MCF 10A (cell line): ENCODE results near the gene RBMX2. TPM values are rescaled to one million over a fixed set of nuclear protein-coding genes. Genes with fewer than 3 reads are reported as not detected.
"Not testable (repeated sequence)": the region's sequence is repeated elsewhere in the genome, so short reads cannot be mapped to it uniquely, and the experiment has no call there.

Experiments used
- BruUV-seq: library from RNA; stranded (reverse); fragments of 400-500 nt; replicated peaks from 2 replicates; lab custom pipeline; 2021; lab: Mats Ljungman, UMichigan
- CTCF ChIA-PET: fragments of 300-600 bp; sonication (Branson Sonifier 250); formaldehyde crosslinking; extraction: SDS; loops from one replicate; lab custom pipeline; 2021; ENCODE audit warnings: antibody characterized with exemption, inconsistent platforms; lab: Yijun Ruan, JAX
- POLR2A ChIA-PET: fragments of 300-600, 350-650 bp; sonication (Branson Sonifier 250); formaldehyde crosslinking; extraction: SDS; loops from one replicate; lab custom pipeline; 2020; ENCODE audit warnings: antibody characterized with exemption, inconsistent platforms; lab: Yijun Ruan, JAX
- DNase-seq: peaks from one replicate; pipeline ENCODE4 v3.0.0-alpha.2; 2018; ENCODE audit not compliant: unreplicated experiment
- H3K27ac Mint-ChIP-seq: one replicate; pipeline ENCODE4 v1.8.0; 2022; ENCODE audit warnings: mild to moderate bottlenecking, low read depth, mixed read lengths; ENCODE audit not compliant: unreplicated experiment
- H3K27me3 Mint-ChIP-seq: one replicate; pipeline ENCODE4 v1.8.0; 2022; ENCODE audit warnings: mixed read lengths; ENCODE audit not compliant: insufficient read depth, unreplicated experiment
- H3K36me3 Mint-ChIP-seq: one replicate; pipeline ENCODE4 v1.8.0; 2022; ENCODE audit warnings: mild to moderate bottlenecking, moderate library complexity, mixed read lengths; ENCODE audit not compliant: insufficient read depth, unreplicated experiment
- H3K4me1 Mint-ChIP-seq: one replicate; pipeline ENCODE4 v1.8.0; 2022; ENCODE audit warnings: mixed read lengths; ENCODE audit not compliant: insufficient read depth, unreplicated experiment
- H3K4me3 Mint-ChIP-seq: one replicate; pipeline ENCODE4 v1.8.0; 2022; ENCODE audit warnings: mild to moderate bottlenecking, moderate library complexity, mixed read lengths; ENCODE audit not compliant: unreplicated experiment
- H3K9me3 Mint-ChIP-seq: one replicate; pipeline ENCODE4 v1.8.0; 2022; ENCODE audit warnings: mixed read lengths; ENCODE audit not compliant: unreplicated experiment
- intact Hi-C: fragments of 100-400 bp; cut with micrococcal nuclease; formaldehyde crosslinking; loops from 2 replicates; pipeline ENCODE4 v1.14.1; 2022
- total RNA-seq: library from RNA; stranded (reverse); gene quantifications from 2 replicates; pipeline ENCODE4 v1.2.3, GENCODE V29; 2022
- TF ChIP-seq, protein P1 (sequence below): fragments of 200-600 bp; IDR thresholded peaks from one replicate; pipeline ENCODE4 v1.8.0; 2022; ENCODE audit warnings: antibody characterized with exemption, mild to moderate bottlenecking; ENCODE audit not compliant: unreplicated experiment

RBMX2 gene
- total RNA-seq, 1 experiment from 2014 or later = 31.2 TPM

DNA sequence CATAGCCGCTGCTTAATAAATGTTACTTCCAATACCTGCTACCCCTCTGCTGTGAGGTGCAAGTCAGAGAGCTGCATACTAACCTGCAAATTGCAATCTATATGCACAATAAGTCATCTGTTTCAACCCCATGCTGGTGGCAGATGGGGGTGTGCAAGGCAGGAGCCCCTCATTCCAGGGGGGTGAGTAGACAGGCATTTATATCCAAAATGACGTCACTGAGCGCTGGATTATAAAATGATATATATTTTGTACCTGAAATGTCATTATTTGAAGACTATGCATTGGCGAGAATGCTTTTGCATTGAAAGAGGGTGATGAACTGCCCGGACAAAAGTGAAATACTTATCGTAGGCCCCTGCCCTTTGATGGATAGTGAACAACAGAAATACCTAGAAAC is 24.7 kb downstream of the RBMX2 start:
- ChIA-PET CTCF (no interaction called here), POLR2A (no interaction called here)
- Mint-ChIP-seq H3K36me3 (no peaks in the 10 kb centered on the region), H3K4me3 (no peak overlapping the region), H3K27me3 (peaks cover 77% of the 10 kb centered on the region), H3K9me3 (no peaks in the 10 kb centered on the region), H3K4me1 (no peaks in the 10 kb centered on the region), H3K27ac (no peak overlapping the region)
- no peak for DNase-seq
- intact Hi-C loops = no loop called here
- TF ChIP-seq, protein P1, sequence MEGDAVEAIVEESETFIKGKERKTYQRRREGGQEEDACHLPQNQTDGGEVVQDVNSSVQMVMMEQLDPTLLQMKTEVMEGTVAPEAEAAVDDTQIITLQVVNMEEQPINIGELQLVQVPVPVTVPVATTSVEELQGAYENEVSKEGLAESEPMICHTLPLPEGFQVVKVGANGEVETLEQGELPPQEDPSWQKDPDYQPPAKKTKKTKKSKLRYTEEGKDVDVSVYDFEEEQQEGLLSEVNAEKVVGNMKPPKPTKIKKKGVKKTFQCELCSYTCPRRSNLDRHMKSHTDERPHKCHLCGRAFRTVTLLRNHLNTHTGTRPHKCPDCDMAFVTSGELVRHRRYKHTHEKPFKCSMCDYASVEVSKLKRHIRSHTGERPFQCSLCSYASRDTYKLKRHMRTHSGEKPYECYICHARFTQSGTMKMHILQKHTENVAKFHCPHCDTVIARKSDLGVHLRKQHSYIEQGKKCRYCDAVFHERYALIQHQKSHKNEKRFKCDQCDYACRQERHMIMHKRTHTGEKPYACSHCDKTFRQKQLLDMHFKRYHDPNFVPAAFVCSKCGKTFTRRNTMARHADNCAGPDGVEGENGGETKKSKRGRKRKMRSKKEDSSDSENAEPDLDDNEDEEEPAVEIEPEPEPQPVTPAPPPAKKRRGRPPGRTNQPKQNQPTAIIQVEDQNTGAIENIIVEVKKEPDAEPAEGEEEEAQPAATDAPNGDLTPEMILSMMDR = no peak
- BruUV-seq = no TSS peak

DNA sequence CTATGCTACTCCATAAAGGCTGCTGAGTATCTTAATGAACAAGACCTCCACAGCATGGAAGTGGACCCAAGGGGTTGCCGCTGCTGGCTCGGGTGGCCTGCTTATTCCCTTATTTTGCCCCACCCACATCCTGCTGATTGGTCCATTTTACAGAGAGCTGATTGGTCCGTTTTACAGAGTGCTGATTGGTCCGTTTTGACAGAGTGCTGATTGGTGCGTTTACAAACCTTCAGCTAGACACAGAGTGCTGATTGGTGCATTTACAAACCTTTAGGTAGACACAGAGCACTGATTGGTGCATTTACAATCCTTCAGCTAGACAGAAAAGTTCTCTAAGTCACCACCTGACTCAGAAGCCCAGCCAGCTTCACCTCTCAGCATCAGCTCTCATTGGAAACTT is 27.4 kb downstream of the RBMX2 start:
- H3K9me3 Mint-ChIP-seq, H3K36me3 Mint-ChIP-seq, DNase-seq, H3K4me3 Mint-ChIP-seq, H3K4me1 Mint-ChIP-seq, BruUV-seq, intact Hi-C loops, H3K27ac Mint-ChIP-seq, POLR2A ChIA-PET: not testable (repeated sequence)
- H3K27me3 Mint-ChIP-seq = peaks cover 78% of the 10 kb centered on the region
- CTCF ChIA-PET = interaction anchor here (1.1 kb wide), 1 partner anchor 147 kb away, joined by 4 read pairs; no protein-coding TSS in a partner anchor

DNA sequence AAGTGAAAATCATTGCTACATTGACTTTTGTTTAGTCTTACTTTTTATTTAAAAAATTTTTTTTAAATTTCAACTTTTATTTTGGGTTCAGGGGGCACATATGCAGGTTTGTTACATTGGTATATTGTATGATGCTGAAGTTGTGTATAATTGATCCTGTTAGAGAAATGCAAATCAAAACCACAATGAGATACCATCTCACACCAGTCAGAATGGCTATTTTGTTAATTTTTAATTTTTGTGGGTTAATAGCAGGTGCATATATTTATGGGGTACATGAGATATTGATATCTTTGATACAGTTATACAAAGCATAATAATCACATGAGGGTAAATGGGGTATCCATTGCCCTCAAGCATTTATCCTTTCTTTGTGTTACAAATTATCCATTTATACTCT is 34.1 kb downstream of the RBMX2 start:
- no peak overlapping the region for H3K4me3 Mint-ChIP-seq
- intact Hi-C loops = no loop called here
- H3K36me3 Mint-ChIP-seq = no peaks in the 10 kb centered on the region
- no peak overlapping the region for H3K27ac Mint-ChIP-seq
- TF ChIP-seq, protein P1 = no peak
- H3K9me3 Mint-ChIP-seq = no peaks in the 10 kb centered on the region
- peaks cover 75% of the 10 kb centered on the region for H3K27me3 Mint-ChIP-seq
- ChIA-PET POLR2A (no interaction called here), CTCF (no interaction called here)
- no peak for DNase-seq
- H3K4me1 Mint-ChIP-seq = no peaks in the 10 kb centered on the region
- BruUV-seq = no TSS peak

DNA sequence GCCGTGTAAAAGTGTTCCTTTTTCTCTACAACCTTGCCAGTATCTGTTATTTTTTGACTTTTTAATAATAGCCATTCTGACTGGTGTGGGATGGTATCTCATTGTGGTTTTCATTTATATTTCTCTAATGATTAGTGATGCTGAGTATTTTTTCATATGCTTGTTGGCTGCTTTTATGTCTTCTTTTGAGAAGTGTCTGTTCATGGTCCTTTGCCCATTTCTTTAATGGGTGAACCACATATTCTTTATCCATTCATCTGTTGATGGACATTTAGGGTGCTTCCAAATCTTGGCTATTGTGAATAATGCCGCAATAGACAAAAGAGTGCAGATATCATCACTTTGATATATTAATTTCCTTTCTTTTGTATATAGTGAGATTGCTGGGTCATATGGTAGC is 36.2 kb downstream of the RBMX2 start:
- intact Hi-C loops, BruUV-seq, CTCF ChIA-PET, DNase-seq, H3K27ac Mint-ChIP-seq, H3K36me3 Mint-ChIP-seq, POLR2A ChIA-PET, H3K4me1 Mint-ChIP-seq, H3K4me3 Mint-ChIP-seq, H3K9me3 Mint-ChIP-seq: not testable (repeated sequence)
- peaks cover 55% of the 10 kb centered on the region for H3K27me3 Mint-ChIP-seq

DNA sequence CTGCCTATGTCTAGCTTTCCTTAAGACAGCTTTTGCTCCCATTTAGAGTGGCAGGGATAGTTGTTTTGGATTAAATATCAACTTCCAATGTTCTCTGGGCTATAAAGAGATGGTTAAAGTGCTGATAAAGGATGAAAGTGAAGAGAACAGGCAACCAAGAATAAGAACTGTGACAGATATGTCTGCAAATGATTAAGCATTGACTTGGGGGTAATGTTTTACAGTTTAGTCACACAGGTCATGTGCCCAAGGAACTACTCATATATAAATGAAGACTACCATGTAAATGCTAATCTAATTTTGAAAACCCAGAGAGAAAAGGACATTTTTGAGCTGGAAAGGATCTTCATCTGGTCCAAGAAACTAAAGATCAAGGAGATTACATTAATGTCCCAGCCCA is 42.1 kb downstream of the RBMX2 start:
- ChIA-PET POLR2A (interaction anchor here (1.1 kb wide), 1 partner anchor 10 kb away, joined by 3 read pairs; no protein-coding TSS in a partner anchor), CTCF (no interaction called here)
- no peak overlapping the region for H3K4me3 Mint-ChIP-seq
- no peak for DNase-seq
- H3K4me1 Mint-ChIP-seq = no peaks in the 10 kb centered on the region
- H3K27ac Mint-ChIP-seq = no peak overlapping the region
- no peaks in the 10 kb centered on the region for H3K36me3 Mint-ChIP-seq
- H3K9me3 Mint-ChIP-seq = no peaks in the 10 kb centered on the region
- TF ChIP-seq, protein P1 = no peak
- BruUV-seq = no TSS peak
- intact Hi-C loops = no loop called here
- peaks cover 17% of the 10 kb centered on the region for H3K27me3 Mint-ChIP-seq
